ENCODE results near the gene VN1R4.
"Not testable (repeated sequence)": the region's sequence is repeated elsewhere in the genome, so short reads cannot be mapped to it uniquely, and the experiment has no call there.

The VN1R4 gene, protein sequence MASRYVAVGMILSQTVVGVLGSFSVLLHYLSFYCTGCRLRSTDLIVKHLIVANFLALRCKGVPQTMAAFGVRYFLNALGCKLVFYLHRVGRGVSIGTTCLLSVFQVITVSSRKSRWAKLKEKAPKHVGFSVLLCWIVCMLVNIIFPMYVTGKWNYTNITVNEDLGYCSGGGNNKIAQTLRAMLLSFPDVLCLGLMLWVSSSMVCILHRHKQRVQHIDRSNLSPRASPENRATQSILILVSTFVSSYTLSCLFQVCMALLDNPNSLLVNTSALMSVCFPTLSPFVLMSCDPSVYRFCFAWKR

DNA sequence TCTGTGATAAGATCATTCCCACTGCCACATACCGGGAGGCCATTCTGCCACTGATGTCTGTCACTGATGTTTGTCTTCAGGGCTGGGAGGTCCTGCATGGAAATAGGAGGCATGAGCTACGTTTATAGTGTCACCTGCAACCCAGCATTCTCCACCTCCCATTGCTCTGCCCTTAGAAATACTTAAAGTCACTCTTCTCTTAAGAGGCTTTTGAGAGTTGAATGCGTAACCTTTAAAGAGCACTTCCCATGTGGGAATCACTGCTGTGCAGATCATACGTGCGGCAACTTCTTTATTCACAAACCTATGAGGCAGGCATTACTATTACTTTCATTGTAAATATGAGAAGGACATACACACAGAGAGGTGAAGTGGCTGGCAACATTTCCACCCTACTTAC is at the start of gene VN1R4:
Gene VN1R4 (minus strand): TSS at position 101 of the 400 bp plus-strand sequence. CDS start 58 bp downstream, at position 43.
- not testable (repeated sequence) for DNase-seq

DNA sequence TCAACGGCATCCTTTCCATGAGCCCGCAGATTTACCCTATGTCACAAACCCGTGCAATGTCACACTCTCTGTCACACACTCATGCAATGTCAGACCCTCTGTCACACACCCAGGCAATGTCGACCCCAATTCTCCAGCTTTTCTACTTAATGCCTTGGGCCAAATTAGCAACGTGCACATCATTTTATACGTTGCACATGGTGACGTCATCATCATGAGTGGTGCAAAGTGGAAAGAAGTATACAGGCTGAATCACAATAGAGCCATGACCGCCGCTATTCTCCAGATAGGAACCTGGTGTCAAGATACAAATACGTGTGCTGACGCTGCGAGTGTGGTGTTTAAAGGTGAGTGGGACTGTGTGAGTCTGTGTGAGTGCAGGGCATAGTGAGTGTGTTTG is 44.4 kb upstream of the VN1R4 start:
- DNase-seq: no peak

GRCh38 chr19:53311044-53311443 is 43.5 kb upstream of the VN1R4 start:
- no peak for DNase-seq

DNA sequence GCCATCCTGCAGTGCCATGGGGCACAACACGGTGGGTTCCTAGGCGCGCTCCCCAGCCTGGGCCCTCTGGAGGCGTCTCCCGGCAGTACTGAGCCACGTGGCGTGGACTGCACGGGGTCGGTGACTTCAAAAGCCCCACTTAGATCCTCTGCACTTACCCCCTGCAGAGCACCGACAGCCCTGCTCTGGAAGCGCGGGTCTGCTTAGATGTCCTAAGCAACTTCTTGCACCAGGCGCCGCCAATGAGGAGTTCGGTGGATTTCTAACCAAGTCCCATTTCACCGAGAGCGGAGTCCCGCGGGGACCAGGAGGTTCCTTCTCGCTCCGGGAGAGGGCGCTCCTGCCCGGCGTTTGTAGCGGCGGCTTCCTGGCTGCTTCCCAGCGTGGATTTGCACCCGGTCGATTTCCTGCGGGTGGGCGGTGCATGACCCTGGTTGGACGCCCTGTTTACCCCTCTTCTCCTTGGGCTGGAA is 40.9 kb upstream of the VN1R4 start:
- DNase-seq: peak; percentile 19

- DNase-seq: not testable (repeated sequence)
Observed at GRCh38 chr19:53301341-53301740, 33.8 kb upstream of the VN1R4 start.

- no peak for DNase-seq
Observed at GRCh38 chr19:53294786-53295441, 27.4 kb upstream of the VN1R4 start.

GRCh38 chr19:53290758-53291549 is 23.4 kb upstream of the VN1R4 start:
- no peak for DNase-seq

DNA sequence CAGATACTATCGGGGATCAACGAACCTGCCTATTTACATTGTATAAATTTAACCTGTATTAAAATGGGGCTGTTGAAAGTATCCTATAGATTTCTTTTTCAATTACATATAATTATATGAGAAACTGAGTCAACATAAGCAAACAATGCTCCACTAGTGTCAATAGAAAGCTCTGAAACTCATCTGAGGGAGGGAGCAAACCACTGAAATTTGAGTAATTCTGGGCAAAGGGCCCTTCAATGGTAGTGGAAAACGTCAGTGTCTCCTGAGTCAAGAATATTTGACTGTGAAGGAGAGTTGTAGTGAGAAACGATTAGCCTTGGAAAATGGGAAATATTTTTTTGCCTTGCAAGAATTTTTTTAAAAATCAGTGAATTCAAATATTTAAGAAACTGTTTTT is 17.6 kb upstream of the VN1R4 start:
- no peak for DNase-seq

DNA sequence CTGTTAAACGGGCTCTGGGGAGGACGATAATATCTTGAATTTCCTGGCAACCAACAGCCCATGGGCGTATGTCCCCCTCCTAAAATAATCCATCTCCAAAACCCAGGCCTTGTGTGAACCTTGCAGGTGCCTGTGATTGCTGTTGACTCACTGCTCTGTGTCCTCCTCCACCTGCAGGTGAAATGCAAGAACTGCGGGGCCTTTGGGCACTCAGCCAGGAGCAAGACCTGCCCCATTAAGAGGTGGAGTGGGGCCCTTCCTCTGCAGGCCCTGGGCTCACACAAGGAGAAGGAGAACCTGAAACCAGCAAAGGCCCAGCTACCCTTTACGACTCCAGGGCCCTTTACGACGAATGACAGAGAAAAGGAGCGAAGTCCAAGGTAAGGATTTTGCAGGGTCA is 14.4 kb upstream of the VN1R4 start:
- not testable (repeated sequence) for DNase-seq

- DNase-seq: no peak
Observed at GRCh38 chr19:53275480-53275879, 8.0 kb upstream of the VN1R4 start.

GRCh38 chr19:53272044-53272443 is 4.5 kb upstream of the VN1R4 start:
- no peak for DNase-seq

GRCh38 chr19:53269861-53270260 is 2.3 kb upstream of the VN1R4 start:
- not testable (repeated sequence) for DNase-seq

DNA sequence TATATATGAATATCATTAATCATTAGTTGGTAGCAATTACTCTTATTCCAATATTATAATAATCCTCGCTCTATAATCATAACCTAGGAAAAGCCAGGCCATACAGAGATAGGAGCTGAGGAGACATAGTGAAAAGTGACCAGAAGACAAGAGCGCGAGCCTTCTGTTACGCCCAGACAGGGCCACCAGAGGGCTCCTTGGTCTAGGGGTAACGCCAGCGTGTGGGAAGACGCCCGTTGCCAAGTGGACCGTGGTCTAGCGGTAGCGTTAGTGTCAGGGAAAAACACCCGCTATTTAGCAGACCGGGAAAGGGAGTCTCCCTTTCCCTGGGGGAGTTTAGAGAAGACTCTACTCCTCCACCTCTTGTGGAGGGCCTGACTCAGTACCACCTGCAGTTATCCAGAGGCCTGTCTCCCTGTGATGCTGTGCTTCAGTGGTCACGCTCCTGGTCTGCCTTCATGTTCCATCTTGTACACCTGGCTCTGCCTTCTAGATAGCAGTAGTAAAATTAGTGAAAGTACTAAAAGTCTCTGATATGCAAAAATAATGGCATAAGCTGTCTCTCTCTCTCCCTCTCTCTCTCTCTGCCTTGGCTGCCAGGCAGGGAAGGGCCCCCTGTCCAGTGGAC is 9.7 kb downstream of the VN1R4 start, which contains the start of gene VN1R2:
Gene VN1R2 (plus strand): TSS at position 578 of the 628 bp plus-strand sequence. CDS start 84 bp downstream, outside the sequence.
- DNase-seq: not testable (repeated sequence)

DNA sequence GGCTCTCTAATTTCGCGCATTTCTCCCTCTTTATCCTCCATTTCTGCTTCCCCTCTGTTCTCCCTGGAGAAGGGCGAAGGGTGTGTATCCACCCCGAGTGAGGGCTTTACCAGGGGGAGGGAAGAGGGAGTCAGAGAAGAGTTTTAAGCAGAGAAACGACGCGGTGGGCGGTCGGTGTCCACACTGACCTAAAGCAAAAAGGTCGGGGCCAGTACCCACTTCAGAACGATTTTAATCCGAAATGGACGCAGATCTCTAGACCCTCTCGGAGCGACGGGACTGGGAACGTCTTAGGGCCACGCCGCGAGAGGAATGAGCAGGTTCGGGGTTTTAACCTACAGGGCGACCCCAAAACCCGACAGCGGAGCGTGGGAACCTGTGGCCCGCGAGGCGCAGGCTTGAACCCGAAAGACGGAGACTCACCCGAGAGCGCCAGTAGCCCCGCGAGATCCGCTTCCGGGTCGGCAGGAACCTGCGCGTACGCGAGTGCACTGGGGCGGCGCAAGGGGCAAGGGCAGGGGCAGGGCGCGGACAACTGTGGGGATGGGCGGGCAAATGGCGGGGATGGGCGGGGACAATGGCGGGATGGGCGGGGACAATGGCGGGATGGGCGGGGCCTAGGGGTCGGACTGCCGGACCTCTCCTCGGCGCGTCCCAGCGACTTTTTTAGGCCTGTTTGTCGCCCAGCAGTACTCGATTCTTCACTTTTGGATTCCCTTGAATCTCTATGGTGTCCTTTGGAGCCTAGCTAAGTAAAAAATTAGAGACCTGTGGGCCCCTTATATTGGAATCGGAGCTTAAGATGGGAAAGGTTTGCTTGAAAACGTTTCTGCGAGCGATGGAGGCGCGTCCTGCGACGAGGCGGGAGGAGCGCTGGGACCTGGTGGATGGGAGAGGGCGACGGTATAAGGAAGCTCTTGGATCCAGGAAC is 12.8 kb downstream of the VN1R4 start, which contains the start of gene ZNF677:
Gene ZNF677 (minus strand): TSS at position 463 of the 931 bp plus-strand sequence. CDS start 3,323 bp downstream, outside the sequence.
- DNase-seq: no peak

DNA sequence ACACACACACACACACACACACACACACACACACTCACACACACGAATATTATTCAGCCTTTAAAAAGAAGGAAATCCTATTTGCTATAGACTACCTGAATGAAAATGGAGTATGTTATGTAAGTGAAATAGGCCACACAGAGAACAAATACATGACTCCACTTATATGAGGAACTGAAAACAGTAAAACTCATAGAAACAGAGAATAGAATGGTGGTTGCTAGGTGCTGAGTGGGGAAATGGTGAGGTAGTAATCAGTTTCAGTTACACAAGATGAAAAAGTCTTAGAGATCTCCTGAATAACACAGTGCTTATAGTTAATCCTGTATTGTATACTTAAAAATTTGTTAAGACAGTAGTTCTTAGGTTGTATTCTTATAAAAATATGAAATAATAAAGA is 21.0 kb downstream of the VN1R4 start:
- DNase-seq: no peak

- DNase-seq: no peak
Observed at GRCh38 chr19:53237114-53237777, 30.3 kb downstream of the VN1R4 start.

DNA sequence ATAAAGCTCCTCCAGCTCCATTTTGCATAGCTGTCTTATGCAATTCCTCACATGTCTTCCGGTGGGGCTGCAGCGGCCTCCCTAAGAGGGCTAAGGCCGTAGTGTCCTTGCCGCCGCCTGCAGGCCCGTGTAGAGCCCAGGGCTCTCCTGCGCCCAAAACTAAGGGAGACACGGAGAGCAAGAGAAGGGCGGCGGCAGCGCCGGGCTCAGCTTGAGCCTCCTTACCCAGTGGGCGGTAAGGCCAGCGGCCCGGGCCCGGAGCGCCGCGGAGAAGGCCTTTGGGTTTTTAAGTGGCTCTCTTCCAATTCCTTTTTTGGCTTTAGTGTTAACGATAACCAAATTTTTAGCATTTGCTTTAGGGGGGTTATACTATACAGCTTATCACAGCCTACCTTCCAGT is 42.9 kb downstream of the VN1R4 start:
- DNase-seq: no peak

DNA sequence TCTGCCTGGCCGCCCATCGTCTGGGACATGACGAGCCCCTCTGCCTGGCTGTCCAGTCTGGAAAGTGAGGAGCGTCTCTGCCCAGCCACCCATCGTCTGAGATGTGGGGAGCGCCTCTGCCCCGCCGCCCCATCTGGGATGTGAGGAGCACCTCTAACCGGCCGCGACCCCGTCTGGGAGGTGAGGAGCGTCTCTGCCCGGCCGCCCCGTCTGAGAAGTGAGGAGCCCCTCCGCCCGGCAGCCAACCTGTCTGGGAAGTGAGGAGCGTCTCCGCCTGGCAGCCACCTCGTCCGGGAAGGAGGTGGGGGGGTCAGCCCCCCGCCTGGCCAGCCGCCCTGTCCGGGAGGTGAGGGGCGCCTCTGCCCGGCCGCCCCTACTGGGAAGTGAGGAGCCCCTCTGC is 44.8 kb downstream of the VN1R4 start:
- not testable (repeated sequence) for DNase-seq

All from COR-L47 (cell line).